HFF-Myc (cell line): ENCODE measurements around the gene DSC1.

Experiments used
- DNase-seq: peaks from one replicate; pipeline ENCODE4 v3.0.0-alpha.2; 2011; ENCODE audit warnings: low read depth; ENCODE audit errors: extremely low read depth
- H3K4me3 ChIP-seq: replicated peaks from 2 replicates; pipeline ENCODE4 v1.5.1; 2011; ENCODE audit warnings: low read depth, mild to moderate bottlenecking, control low read depth, low read length
- CTCF ChIP-seq: IDR thresholded peaks from 2 replicates; pipeline ENCODE4 v1.5.1; 2012; ENCODE audit warnings: mild to moderate bottlenecking, low read depth, low read length, control low read depth; ENCODE audit errors: missing control alignments

DSC1 gene, protein sequence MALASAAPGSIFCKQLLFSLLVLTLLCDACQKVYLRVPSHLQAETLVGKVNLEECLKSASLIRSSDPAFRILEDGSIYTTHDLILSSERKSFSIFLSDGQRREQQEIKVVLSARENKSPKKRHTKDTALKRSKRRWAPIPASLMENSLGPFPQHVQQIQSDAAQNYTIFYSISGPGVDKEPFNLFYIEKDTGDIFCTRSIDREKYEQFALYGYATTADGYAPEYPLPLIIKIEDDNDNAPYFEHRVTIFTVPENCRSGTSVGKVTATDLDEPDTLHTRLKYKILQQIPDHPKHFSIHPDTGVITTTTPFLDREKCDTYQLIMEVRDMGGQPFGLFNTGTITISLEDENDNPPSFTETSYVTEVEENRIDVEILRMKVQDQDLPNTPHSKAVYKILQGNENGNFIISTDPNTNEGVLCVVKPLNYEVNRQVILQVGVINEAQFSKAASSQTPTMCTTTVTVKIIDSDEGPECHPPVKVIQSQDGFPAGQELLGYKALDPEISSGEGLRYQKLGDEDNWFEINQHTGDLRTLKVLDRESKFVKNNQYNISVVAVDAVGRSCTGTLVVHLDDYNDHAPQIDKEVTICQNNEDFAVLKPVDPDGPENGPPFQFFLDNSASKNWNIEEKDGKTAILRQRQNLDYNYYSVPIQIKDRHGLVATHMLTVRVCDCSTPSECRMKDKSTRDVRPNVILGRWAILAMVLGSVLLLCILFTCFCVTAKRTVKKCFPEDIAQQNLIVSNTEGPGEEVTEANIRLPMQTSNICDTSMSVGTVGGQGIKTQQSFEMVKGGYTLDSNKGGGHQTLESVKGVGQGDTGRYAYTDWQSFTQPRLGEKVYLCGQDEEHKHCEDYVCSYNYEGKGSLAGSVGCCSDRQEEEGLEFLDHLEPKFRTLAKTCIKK

GRCh38 chr18:31162825-31163435, at the start of gene DSC1:
TSS of gene DSC1 (minus strand) at chr18:31162856. CDS start at chr18:31162594, 262 bp downstream.
- no peak within 1 kb of the TSS for H3K4me3 ChIP-seq
- DNase-seq: no peak
- TF ChIP-seq CTCF: no peak

GRCh38 chr18:31211047-31211446, 48.4 kb upstream of the DSC1 start:
- DNase-seq: no peak
- TF ChIP-seq CTCF: no peak
- no peak overlapping the region for H3K4me3 ChIP-seq

DNA sequence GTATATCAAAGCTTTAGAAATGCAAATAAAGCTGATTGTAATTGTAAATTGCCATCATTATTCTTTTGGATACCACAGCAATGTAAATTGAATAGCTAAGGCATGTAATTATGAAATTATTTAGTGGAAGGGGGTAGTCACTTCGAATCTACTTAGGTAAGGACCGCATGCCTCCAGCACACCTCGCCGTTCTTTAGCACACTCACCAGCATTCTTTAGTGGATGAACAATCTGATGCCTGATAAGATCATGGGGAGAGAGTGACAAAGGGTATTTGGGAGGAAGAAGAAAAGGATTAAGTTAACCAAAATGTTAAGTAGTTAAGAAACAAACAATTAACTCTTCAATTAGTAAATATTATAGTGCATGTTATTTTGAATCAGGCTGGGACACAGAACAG, 46.4 kb upstream of the DSC1 start:
- DNase-seq: no peak
- no peak overlapping the region for H3K4me3 ChIP-seq
- TF ChIP-seq CTCF: no peak

GRCh38 chr18:31207391-31207790, 44.7 kb upstream of the DSC1 start:
- H3K4me3 ChIP-seq: no peak overlapping the region
- no peak for TF ChIP-seq CTCF
- DNase-seq: no peak

- no peak for DNase-seq
- H3K4me3 ChIP-seq: no peak overlapping the region
Measured at GRCh38 chr18:31206787-31207381, 44.2 kb upstream of the DSC1 start.

More at GRCh38 chr18:31206787-31207381, 44.2 kb upstream of the DSC1 start:
- TF ChIP-seq CTCF: no peak
